Measurements from ENCODE around the gene CDKN2B.

The CDKN2B gene

GRCh38 chr9:22033012-22033630, 24.0 kb upstream of the CDKN2B start:
- DNase-seq, result no peak

DNA sequence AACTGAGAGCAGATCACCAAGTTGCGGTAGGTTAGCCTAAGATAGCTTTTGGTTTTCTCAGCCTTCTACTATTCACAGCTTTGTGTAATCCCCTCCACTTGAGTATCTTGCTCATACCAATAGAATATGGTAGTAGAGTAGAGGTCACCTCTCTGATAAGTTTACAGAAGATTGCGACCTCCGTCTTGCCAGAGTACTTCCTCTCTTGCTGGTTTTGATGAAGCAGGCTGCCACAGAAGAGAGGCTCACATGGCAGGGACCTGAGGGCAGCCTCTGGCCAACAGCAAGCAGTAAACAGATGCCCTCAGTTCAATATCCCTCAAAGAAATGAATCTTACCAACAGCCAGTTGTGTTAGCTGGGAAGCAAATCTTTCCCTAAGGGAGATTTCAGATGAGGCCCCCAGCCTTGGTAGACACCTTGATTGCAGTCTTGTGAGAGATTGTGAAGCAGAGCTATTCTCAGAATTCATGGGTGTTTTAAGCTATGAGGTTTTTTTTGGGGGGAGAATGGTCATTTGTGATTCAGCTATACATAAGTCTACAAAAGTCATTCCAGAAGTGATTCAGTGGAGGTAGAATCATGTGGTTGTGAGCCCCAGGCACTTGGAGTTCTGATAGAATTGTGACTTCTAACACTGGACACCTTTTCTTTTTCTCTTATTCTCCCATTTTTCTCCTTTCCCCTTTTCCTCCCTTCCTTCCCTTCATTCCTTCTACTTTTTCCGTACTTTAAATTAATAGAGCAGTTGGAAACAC, 22.7 kb upstream of the CDKN2B start:
- no peak for DNase-seq

DNA sequence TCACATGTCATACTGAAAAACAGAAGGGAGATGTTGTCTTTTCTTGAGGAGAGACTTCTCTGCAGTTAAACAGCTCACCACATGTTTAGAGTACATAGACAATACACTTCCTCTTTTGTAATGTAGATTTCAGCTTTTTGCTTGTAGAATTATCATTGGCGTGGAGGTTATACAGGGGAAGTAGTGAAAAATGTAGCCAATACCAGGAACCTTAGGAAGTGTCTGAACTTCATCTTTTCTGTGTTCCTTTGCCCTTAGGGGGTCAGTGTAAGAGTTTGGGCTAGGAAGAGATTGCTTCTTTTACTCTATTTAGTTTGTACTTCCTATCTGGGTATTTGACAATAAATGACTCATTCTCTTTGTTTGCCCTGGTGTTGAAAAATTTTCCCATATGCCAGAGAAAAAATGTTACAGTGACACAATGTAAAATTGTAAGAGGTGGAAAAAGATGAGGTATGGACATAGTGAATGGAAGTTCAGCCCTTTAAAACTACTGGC, 21.0 kb upstream of the CDKN2B start:
- peak; percentile 45 for DNase-seq

- DNase-seq, result no peak
Measured at GRCh38 chr9:22029231-22029630, 20.1 kb upstream of the CDKN2B start.

GRCh38 chr9:22028394-22028793, 19.3 kb upstream of the CDKN2B start:
- no peak for DNase-seq

DNA sequence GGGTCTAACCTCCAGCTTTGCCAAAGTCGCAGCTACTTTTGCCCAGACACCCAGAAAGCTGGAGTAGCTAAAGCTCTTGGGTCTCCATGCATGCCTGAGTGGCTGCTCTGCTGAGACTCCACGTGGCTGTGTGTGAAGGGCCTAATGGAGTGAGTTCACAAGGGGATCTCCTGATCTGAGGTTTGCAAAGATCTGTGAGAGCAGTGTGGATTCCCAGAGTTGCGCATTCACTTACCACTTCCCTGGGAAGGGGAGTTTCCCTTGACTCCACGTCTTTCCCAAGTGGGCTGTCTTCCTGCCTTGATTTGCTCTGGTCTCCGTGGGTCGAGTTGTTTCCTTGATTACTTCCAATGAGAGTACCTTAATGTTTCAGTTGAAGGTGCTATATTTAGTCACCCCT, 17.6 kb upstream of the CDKN2B start:
- no peak for DNase-seq

DNA sequence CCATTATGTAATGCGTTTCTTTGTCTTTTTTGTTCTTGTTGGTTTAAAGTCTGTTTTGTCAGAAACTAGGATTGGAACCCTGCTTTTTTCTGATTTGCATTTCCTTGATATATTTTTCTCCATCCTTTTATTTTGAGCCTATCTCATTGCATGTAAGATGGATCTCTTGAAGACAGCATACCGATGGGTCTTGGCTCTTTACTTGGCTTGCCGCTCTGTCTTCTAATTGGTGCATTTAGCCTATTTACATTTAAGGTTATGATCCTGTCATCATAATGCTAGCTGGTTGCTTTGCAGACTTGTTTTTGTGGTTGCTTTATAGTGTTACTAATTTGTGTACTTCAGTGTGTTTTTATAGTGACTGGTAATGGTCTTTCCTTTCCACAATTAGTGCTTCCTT, 13.3 kb upstream of the CDKN2B start:
- DNase-seq, result no peak

- no peak for DNase-seq
Measured at GRCh38 chr9:22010866-22011625, 1.9 kb upstream of the CDKN2B start.

DNA sequence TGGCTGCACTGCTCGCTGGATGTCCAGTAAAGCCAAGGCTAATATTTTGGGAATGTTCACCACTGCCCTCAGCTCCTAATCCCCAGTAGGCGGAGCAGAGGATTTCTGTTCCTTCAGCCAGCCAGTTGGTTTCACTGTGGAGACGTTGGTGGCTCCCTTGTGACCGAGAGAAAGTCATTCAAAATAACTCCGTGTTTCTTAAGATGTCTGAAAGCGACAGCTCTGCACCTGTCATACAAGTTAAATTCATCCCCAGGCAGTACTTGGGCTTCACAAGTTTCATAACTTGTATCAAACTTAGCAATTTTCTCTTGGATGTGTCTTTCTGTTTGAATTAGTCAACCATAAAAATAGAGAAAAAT, 382 bp upstream of the CDKN2B start:
- DNase-seq, result no peak

GRCh38 chr9:22008384-22008716, 755 bp downstream of the CDKN2B start:
- no peak for DNase-seq

DNA sequence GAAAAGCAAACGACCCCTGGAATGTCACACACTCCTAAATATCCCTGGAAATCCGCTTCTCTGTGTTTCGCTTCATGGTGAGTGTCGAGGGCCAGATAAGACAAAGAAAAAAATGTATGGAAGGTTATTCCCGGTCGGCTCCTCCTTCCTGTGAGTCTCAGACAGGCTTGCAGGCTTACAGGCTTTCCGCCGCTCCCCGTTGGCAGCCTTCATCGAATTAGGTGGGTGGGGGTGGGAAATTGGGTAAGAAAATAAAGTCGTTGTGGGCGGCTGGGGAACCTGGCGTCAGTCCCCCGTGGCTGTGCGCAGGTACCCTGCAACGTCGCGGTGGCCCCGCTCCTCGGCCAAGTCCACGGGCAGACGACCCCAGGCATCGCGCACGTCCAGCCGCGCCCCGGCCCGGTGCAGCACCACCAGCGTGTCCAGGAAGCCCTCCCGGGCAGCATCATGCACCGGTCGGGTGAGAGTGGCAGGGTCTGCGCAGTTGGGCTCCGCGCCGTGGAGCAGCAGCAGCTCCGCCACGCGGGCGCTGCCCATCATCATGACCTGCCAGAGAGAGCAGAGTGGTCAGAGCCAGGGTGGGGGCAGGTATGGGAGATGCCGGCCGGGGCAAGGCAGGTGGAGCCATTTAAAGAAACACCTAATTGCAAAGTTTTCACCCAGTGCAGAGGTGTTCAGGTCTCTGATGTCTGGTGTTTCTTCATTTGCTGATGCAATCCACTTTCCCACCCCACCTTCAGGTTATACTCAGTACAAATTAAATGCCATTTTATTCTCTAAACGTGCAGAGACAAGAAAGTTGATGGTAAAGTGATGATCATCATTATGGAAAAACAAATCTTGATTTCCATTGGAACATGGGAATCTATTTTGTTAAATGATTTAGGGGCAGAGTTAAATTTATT, 3.2 kb downstream of the CDKN2B start:
- no peak for DNase-seq

DNA sequence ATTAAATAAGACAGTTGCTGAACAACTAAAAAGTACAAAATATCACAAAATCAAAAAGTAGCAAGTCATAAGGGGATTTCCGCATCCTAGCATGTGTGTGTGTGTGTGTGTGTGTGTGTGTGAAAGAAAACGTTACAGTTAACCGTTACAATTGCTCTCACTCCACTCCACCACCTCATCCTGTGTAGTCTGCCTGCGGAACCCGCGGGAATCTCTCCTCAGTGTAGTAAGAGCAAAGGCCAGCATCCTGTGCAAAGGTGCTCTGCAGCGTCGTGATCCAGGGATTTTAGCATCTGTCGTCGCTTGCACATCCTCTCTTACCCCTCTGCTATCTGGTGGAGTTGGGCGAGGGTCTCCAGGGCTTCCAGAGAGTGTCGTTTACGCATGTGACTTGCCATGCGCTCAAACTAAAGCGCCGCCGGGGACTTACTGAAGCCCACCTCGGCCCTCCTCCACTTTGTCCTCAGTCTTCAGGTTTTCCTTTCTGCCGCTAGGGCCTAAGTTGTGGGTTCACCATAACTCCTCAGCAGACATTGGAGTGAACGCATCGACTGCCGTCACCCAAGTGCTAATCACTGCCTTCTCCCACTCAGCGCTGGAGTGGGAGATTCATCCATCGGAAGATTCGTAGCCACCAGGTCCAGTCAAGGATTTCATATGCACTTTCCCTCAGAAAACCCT, 3.9 kb downstream of the CDKN2B start:
- no peak for DNase-seq

GRCh38 chr9:22002038-22002437, 7.1 kb downstream of the CDKN2B start:
- no peak for DNase-seq

- DNase-seq, result no peak
Measured at GRCh38 chr9:21998026-21998425, 11.1 kb downstream of the CDKN2B start.

GRCh38 chr9:21997480-21997879, 11.6 kb downstream of the CDKN2B start:
- DNase-seq, result no peak

- no peak for DNase-seq
Measured at GRCh38 chr9:21996858-21997257, 12.2 kb downstream of the CDKN2B start.

DNA sequence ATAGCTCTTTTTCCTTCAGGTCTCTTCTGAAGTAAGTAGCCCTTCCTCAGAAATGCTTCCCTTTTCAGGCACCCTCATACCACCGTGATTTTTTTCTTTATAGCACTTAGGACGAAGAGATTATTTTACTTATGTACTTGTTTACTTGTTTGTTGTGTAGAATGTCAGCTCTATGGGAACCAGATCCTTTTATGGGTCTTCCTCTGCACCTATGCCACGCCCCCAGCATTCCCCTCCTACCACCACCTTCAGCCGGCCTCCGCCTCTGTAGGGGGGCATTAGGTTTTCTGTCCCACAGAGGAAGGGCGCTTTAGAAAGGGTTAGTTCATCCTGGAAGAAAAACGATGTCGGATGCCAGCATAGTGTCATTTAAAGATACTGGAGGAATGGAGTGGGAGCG, 12.7 kb downstream of the CDKN2B start:
- DNase-seq, result no peak

DNA sequence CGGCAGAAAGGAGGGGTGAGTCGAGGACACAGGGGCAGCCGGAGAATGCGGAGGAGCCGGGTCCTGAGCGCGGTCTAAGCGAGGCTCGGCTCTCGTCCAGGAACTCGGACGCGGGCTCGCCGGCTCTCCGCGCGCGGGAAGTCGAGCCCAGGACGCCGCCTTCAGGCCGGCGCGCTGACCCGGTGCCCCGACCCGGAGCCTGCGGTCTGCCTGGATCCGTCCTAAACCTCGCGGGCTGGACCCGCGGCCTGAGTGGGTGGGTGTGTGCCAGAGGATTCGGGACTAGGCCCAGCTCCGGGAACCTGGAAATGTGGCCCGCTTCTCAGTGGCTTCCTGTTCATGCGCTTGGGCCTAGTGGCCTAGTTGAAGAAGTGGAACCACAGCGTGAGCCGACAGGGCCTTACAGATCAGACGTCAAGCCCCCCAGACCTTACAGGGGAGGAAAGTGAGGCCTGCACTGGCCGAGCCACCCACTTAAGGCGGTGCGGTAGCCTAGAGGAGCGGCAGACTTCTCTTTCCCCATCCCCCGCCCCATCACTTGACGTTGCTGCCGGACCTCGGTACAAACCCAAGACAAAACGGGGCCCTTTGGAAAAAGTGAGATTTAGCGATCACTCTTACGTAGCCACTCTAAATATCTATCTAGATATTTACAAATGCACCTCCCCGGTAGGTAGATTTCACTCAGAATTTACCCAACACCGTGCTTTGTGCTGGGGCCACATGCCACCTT, 13.3 kb downstream of the CDKN2B start:
- DNase-seq, result no peak

- peak; percentile 50 for DNase-seq
Measured at GRCh38 chr9:21995006-21995665, 14.0 kb downstream of the CDKN2B start.

DNA sequence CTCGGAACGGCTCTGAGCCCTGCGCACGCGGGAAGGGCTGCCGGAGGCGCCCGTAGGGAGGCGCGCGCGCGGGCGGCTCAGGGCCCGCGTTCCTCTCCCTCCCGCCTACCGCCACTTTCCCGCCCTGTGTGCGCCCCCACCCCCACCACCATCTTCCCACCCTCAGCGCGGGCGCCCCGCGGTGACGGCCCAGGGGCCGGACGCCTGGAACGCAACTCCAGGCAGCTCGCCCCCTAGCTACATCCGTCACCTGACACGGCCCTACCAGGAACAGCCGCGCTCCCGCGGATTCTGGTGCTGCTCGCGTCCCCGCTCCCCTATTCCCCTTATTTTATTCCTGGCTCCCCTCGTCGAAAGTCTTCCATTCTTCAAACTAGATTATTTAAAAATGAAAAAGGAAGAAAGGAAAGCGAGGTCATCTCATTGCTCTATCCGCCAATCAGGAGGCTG, 14.5 kb downstream of the CDKN2B start, which contains the start of gene CDKN2B-AS1:
Gene CDKN2B-AS1, plus strand, starts transcription at position 236 of the 450 bp plus-strand sequence.
- peak; percentile 39 for DNase-seq

Data from KG1 (cell line).